HG03457 (cell line): ENCODE measurements around the gene FUT8.

Source experiments
- ATAC-seq: cut with Tn5 transposase; IDR thresholded peaks from one replicate; pipeline ENCODE4 v1.9.1; 2021; ENCODE audit warnings: moderate number of reproducible peaks; ENCODE audit not compliant: unreplicated experiment

Gene FUT8

GRCh38 chr14:65550779-65551643, 138.5 kb downstream of the FUT8 start:
- no peak for ATAC-seq

GRCh38 chr14:65552724-65553123, 140.2 kb downstream of the FUT8 start:
- ATAC-seq = no peak

- no peak for ATAC-seq
Observed at GRCh38 chr14:65554837-65555236, 142.3 kb downstream of the FUT8 start.

- no peak for ATAC-seq
Observed at GRCh38 chr14:65555358-65555757, 142.8 kb downstream of the FUT8 start.

- ATAC-seq = no peak
Observed at GRCh38 chr14:65558363-65558762, 145.8 kb downstream of the FUT8 start.

- no peak for ATAC-seq
Observed at GRCh38 chr14:65560340-65561027, 148.0 kb downstream of the FUT8 start.

GRCh38 chr14:65564370-65564769, 151.8 kb downstream of the FUT8 start:
- no peak for ATAC-seq

- no peak for ATAC-seq
Observed at GRCh38 chr14:65565948-65566347, 153.4 kb downstream of the FUT8 start.

GRCh38 chr14:65566820-65567522, 154.4 kb downstream of the FUT8 start:
- no peak for ATAC-seq

GRCh38 chr14:65574611-65575010, 162.1 kb downstream of the FUT8 start:
- no peak for ATAC-seq

GRCh38 chr14:65575389-65575788, 162.9 kb downstream of the FUT8 start:
- ATAC-seq = no peak

- no peak for ATAC-seq
Observed at GRCh38 chr14:65580973-65581372, 168.4 kb downstream of the FUT8 start.

- no peak for ATAC-seq
Observed at GRCh38 chr14:65581378-65581777, 168.8 kb downstream of the FUT8 start.

GRCh38 chr14:65581799-65582198, 169.3 kb downstream of the FUT8 start:
- no peak for ATAC-seq

GRCh38 chr14:65585216-65585615, 172.7 kb downstream of the FUT8 start:
- ATAC-seq = no peak

GRCh38 chr14:65588426-65589140, 176.1 kb downstream of the FUT8 start:
- ATAC-seq = no peak

GRCh38 chr14:65594153-65594881, 181.8 kb downstream of the FUT8 start:
- no peak for ATAC-seq

GRCh38 chr14:65594882-65595237, 182.3 kb downstream of the FUT8 start:
- no peak for ATAC-seq

- ATAC-seq = no peak
Observed at GRCh38 chr14:65599375-65599774, 186.8 kb downstream of the FUT8 start.

GRCh38 chr14:65600742-65601141, 188.2 kb downstream of the FUT8 start:
- no peak for ATAC-seq
